ENCODE measurements around the gene NTRK1. TPM values are rescaled to one million over a fixed set of nuclear protein-coding genes. Genes with fewer than 3 reads are reported as not detected.

NTRK1 gene
- total RNA-seq, 1 donor from 2014 or later, result 0.23 TPM

DNA sequence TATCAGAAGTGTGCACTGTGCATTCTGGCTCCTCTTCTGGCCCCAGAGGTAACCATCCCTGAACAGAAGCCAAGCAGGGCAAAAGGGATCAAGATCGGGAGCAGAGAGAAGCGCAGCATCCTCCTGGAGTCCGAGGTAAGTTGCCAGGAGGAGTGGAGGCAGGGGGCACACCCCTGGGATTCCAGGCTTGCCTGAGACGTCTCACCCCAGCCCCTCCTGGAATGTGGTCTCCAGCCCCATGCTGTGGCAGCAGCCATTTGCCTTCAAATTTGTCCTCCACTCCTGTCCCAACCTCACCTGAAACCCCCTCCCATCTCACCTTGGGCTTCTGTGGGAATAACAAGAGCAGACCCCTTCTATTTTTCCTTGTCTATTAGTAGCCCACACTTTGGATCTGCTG lies 69.8 kb downstream of the NTRK1 start:
- H3K4me1 Mint-ChIP-seq (ENCODE audit: unreplicated experiment), result peaks cover 9% of the 10 kb centered on the region

More for the DNA sequence above, 69.8 kb downstream of the NTRK1 start:
- no peak overlapping the region for H3K27ac Mint-ChIP-seq (ENCODE audit: unreplicated experiment)
- no peak for DNase-seq (ENCODE audit: low spot score)
- H3K27me3 Mint-ChIP-seq (ENCODE audit: unreplicated experiment), result peaks cover 39% of the 10 kb centered on the region
- no peaks in the 10 kb centered on the region for H3K9me3 Mint-ChIP-seq (ENCODE audit: unreplicated experiment)
- peak overlapping the region; percentile 38 for H3K4me3 Mint-ChIP-seq (ENCODE audit: unreplicated experiment)
- H3K36me3 Mint-ChIP-seq (ENCODE audit: low read depth, unreplicated experiment), result peaks cover 6% of the 10 kb centered on the region
- TF ChIP-seq, protein P1, sequence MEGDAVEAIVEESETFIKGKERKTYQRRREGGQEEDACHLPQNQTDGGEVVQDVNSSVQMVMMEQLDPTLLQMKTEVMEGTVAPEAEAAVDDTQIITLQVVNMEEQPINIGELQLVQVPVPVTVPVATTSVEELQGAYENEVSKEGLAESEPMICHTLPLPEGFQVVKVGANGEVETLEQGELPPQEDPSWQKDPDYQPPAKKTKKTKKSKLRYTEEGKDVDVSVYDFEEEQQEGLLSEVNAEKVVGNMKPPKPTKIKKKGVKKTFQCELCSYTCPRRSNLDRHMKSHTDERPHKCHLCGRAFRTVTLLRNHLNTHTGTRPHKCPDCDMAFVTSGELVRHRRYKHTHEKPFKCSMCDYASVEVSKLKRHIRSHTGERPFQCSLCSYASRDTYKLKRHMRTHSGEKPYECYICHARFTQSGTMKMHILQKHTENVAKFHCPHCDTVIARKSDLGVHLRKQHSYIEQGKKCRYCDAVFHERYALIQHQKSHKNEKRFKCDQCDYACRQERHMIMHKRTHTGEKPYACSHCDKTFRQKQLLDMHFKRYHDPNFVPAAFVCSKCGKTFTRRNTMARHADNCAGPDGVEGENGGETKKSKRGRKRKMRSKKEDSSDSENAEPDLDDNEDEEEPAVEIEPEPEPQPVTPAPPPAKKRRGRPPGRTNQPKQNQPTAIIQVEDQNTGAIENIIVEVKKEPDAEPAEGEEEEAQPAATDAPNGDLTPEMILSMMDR (IDR thresholded peaks at IDR 0.05; ENCODE audit: unreplicated experiment), result no peak

Other genes with a start within 250 kb of the NTRK1 start
- gene HAPLN2, start 241.4 kb upstream of the NTRK1 start, total RNA-seq (ENCODE audit: unreplicated experiment), result 1.3 TPM
- 0.46 TPM for gene BCAN, start 218.7 kb upstream of the NTRK1 start, total RNA-seq (ENCODE audit: unreplicated experiment)
- 111 TPM for gene NES, start 183.5 kb upstream of the NTRK1 start, total RNA-seq (ENCODE audit: unreplicated experiment)
- 9.5 TPM for gene CRABP2, start 155.3 kb upstream of the NTRK1 start, total RNA-seq (ENCODE audit: unreplicated experiment)
- gene METTL25B, start 132.4 kb upstream of the NTRK1 start, total RNA-seq (ENCODE audit: unreplicated experiment), result 19.3 TPM
- 33.4 TPM for gene ISG20L2, start 132.1 kb upstream of the NTRK1 start, total RNA-seq (ENCODE audit: unreplicated experiment)
- gene MRPL24, start 119.8 kb upstream of the NTRK1 start, total RNA-seq (ENCODE audit: unreplicated experiment), result 26.7 TPM
- gene HDGF, start 109.2 kb upstream of the NTRK1 start, total RNA-seq (ENCODE audit: unreplicated experiment), result 175 TPM
- 91.9 TPM for gene PRCC, start 93.3 kb upstream of the NTRK1 start, total RNA-seq (ENCODE audit: unreplicated experiment)
- gene SH2D2A, start 44.0 kb upstream of the NTRK1 start, total RNA-seq (ENCODE audit: unreplicated experiment), result not detected
- gene INSRR, start 1.7 kb upstream of the NTRK1 start, total RNA-seq (ENCODE audit: unreplicated experiment), result not detected
- 50.7 TPM for gene PEAR1, start 32.9 kb downstream of the NTRK1 start, total RNA-seq (ENCODE audit: unreplicated experiment)
- gene LRRC71, start 59.8 kb downstream of the NTRK1 start, total RNA-seq (ENCODE audit: unreplicated experiment), result 0.95 TPM
- gene ARHGEF11, start 184.9 kb downstream of the NTRK1 start, total RNA-seq (ENCODE audit: unreplicated experiment), result 48.4 TPM
- gene ETV3L, start 238.9 kb downstream of the NTRK1 start, total RNA-seq (ENCODE audit: unreplicated experiment), result not detected

Measured in endothelial cell (in vitro differentiated cells).